Right hindlimb (tissue), 1 donor: ENCODE results near the gene RAD51B.
A peak's percentile ranks its signal among the peaks of the same experiment; 100 is the strongest.

Experiments
- DNase-seq: peaks from one replicate; pipeline ENCODE4 v3.0.0-alpha.2; 2018

The RAD51B gene

GRCh38 chr14:68726093-68726695, 906.6 kb downstream of the RAD51B start:
- DNase-seq: no peak

GRCh38 chr14:68727315-68728047, 907.9 kb downstream of the RAD51B start:
- peak; percentile 60 for DNase-seq

DNA sequence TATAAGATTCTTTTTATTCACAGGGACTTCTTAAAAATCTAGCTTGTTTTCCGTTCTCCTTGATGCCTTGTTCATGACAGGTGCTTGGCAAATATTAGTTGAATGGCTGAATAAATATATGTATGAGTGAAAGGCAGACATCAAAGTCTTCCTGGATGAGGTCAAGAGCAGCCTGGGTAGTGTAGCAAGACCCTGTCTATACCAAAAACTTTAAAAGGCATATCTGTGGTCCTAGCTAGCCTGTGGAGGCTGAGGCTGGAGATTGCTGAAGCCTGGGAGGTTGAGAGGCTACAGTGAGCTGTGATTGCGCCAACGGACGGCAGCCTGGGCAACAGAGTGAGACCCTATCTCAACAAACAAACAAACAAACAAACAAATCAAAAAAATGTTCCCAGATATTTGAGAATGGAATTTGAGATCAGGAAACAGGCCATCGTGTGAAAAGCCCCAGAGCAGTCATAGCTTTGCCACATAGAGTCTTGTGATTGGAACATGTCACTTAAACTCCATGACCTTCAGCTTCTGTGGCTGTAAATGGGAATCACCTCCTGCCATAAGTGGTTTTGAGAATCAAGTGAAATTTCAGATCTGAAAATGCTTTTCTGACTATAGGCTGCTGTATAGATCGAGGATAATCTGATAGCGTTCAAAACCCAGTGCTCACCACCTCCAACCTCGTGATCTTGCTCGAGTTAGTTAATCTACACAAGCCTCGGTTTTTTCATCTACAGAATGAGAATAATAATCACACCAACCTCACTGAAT, 908.9 kb downstream of the RAD51B start:
- DNase-seq: no peak

DNA sequence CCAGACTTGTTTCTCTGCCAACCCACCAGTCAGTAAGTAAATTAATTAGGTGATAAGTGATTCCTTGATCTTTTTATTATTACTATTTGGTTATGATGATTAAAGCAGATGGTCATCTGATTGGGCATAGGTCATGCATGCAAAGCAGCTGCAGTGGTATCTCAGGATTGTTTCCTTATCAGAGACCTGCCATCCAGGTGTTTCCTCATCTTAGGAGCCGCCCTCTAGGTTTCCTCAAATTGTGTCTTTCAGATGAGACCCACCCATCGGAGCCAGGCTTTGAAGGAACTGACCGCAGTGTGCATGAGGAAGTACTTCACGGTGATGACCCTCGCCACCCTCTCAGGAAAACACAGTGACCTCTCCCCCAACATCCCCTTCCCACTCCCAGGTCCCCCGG, 910.0 kb downstream of the RAD51B start:
- no peak for DNase-seq

GRCh38 chr14:68730348-68730747, 910.8 kb downstream of the RAD51B start:
- no peak for DNase-seq

GRCh38 chr14:68730811-68731425, 911.3 kb downstream of the RAD51B start:
- DNase-seq: peak; percentile 49

GRCh38 chr14:68733086-68733914, 913.7 kb downstream of the RAD51B start:
- no peak for DNase-seq

- DNase-seq: no peak
Measured at GRCh38 chr14:68734231-68734732, 914.7 kb downstream of the RAD51B start.

DNA sequence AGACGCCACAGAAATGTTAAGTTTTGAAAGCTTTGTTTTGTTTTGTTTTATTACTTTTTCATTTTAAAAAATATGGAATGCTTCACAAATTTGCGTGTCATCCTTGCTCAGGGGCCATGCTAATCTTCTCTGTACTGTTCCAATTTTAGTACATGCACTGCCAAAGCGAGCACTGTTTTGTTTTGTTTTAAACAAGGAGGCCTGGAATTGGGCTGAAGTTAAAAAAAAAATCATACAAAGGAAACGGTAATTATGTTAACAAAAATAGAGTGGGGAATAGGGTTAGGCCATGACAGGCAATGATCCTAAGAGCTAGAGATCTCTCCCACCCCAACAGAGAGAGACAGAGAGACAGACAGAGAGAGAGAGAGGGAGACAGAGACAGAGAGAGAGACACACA, 916.3 kb downstream of the RAD51B start:
- DNase-seq: no peak

GRCh38 chr14:68736471-68736871, 916.9 kb downstream of the RAD51B start:
- DNase-seq: peak; percentile 75

GRCh38 chr14:68737086-68737485, 917.5 kb downstream of the RAD51B start:
- DNase-seq: no peak

- DNase-seq: no peak
Measured at GRCh38 chr14:68738559-68738958, 919.0 kb downstream of the RAD51B start.

- no peak for DNase-seq
Measured at GRCh38 chr14:68739701-68740100, 920.1 kb downstream of the RAD51B start.

GRCh38 chr14:68740788-68741476, 921.4 kb downstream of the RAD51B start:
- DNase-seq: no peak

DNA sequence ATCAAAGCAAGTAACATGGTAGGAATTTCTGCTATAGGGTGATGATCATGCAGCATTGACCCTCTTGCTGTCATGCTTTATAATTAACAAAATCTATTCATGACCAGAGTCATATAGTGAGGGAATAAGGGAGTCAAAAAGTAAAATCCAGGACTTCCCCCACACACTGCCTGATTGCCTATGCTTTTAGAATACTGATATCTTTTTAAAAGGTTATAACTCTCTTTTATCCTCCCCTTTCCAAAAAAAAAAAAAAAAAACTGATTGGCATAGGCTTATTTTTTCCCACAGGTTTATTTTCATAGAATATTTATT, 921.9 kb downstream of the RAD51B start:
- no peak for DNase-seq

- no peak for DNase-seq
Measured at GRCh38 chr14:68741839-68742470, 922.4 kb downstream of the RAD51B start.

- no peak for DNase-seq
Measured at GRCh38 chr14:68744613-68745012, 925.0 kb downstream of the RAD51B start.

DNA sequence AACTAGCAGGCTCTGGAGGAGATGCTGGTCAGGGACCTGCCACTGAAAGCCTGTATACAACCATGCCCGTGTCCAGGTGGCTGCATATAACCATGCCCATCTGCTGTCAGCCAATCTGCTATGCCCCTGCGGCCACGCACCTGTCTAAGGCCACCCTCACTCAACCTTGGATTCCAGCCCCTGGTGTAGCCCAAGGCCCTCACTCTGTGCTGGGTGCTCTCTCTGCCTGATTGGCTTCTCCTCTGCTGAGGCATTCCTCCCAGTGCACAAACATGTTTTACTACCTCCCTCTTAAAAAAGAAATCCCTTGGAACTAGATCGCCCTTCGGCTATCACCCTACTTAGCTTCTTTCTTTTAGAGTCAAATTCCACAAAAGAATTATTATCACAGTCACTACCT, 927.8 kb downstream of the RAD51B start:
- no peak for DNase-seq

- no peak for DNase-seq
Measured at GRCh38 chr14:68748260-68748659, 928.7 kb downstream of the RAD51B start.

GRCh38 chr14:68748691-68749090, 929.1 kb downstream of the RAD51B start:
- DNase-seq: no peak
